Stimulated activated CD4-positive, alpha-beta T cell treated with anti-CD3 and anti-CD28 coated beads, Interleukin-1b, Interleukin-23, amount 100 ng/mL, for 1 hour (primary cell): Measurements from ENCODE around the gene ADARB1.

Source experiments
- DNase-seq, 2 donors: peaks; one replicate each; pipeline ENCODE4 v3.0.0-alpha.2; 2020; ENCODE audit warnings: low read depth in 2 of 2

ADARB1 gene

GRCh38 chr21:45250914-45251634 lies 176.7 kb downstream of the ADARB1 start:
- DNase-seq, result no peak

- no peak for DNase-seq
Observed at GRCh38 chr21:45251635-45252447, 177.5 kb downstream of the ADARB1 start.

DNA sequence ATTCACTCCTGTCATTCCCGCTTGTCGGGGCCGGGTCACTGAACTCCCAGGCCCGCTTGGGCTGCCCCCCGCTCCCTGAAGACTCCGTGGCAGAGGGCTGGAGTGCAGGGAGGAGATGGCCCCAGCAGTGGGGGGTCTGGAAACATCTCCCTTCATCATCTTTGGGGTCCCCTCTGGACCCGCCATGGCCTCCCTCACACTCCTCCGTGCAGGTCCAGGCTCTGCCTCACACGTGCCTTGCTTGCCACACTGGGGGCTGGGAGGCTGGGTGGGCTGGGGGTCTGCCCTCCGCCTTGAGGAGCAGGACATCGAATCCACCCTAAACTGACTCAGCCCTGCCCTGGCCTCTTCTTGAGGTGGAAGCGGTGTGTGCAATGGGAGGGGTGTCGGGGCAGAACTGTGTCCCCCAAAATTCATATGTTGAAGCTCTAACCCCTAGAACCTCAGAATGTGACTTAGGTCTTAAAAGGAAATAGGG lies 178.1 kb downstream of the ADARB1 start:
- no peak for DNase-seq

GRCh38 chr21:45253180-45253579 lies 178.8 kb downstream of the ADARB1 start:
- no peak for DNase-seq

- DNase-seq, result no peak
Observed at GRCh38 chr21:45253633-45254459, 179.5 kb downstream of the ADARB1 start.

DNA sequence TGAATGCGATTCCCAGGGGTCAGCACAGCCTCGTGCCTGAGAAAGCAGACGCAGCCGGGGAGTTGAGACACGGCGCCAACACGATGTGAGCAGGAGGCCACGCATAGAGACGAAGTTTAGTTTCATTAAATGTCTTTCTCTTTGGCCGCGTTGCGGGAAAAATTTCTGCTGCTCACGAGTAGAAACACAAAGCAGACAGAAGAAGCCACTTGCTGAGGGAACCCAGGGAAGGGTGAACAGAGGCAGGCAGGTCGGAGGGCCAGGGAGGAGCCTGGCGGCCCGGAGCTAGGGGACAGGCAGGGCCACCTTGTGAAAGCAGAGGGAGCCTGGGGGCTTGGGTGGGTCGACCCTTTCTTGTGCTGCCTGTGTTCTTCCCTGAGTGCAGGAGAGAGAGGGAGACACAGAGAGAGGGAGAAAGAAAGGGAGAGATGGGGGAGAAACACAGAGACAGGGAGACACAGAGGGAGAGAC lies 180.1 kb downstream of the ADARB1 start:
- DNase-seq, result no peak

- no peak for DNase-seq
Observed at GRCh38 chr21:45255381-45256020, 181.1 kb downstream of the ADARB1 start.

DNA sequence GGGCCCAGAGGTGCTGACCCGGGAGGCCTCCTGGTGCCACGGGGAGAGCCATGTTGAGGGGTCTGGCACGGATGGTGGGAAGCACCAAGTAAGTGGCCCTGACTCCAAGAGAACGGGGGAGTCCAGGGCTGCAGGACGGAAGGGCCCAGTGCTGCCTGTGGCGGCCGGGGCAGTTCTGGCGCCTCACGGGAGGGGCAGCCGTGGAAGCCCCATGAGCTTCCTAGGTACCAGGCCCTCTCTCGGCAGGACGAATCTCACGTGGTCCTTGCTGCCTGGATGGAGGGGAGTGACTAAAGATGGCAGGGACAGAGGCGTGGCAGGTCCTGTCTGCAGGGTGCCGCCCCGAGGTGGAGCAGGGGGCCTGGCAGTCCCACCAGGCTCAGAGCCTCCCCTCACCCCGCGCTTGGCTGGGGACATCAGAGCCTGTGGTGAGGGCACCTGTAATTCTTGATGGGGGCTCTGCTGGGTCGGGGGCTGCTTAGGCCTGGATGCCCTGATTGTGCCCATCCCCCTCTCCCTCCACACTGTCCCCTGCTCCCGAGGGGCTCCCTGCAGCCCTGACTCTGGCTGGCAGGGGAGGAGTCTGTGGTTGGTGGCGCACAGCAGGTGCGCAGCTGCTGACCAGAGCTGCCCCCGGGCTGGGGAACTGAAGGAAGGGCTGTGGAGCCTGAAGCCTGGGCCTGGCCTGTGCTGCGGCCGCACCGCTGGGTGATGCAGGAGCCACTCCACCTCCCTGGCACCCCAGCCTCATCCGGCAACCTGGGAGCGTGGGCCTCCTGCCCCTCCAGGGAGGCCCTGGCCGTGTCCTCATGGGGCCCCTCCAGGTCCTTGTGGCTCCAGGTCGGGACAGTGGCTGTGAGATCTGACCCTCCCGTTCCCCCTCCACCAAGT lies 181.9 kb downstream of the ADARB1 start:
- no peak for DNase-seq

DNA sequence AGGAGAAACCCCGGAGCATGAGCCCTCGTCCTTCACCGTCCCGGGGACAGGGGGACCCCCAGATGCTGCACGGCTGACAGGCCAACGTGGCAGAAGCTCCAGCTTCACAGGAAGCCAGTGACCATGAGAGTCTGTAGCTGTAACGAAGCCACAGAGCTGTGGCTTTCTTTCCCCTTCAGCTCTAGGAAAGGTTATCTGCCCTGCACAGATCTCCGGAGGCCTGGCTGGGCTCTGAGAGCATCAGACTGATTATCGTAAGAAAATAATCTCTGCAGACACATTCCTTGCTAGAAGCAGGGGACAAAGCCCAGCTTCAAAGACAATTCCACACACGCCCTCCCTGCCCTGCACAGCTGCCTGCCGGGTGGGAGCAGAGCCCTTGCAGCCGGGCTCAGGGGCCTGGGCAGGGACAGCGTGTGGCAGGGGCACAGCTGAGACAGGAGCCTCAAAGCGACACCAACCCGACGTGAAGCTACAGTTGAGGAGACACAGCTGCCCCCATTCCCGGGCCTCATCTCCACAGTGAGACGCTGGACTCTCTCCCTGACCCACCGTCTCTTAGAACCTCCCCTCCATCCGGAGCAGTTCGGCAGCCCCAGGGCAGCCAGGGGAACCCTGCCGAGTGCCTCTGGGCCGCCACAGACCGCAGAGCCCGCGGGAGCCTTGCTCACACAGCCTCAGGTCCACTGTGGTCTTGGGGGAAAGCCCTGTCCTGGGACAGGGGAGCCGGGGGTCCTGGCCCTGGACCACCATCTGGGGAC lies 182.7 kb downstream of the ADARB1 start:
- DNase-seq, result no peak

GRCh38 chr21:45257673-45258341 lies 183.4 kb downstream of the ADARB1 start:
- no peak for DNase-seq

GRCh38 chr21:45258466-45258865 lies 184.1 kb downstream of the ADARB1 start:
- DNase-seq, result no peak

- DNase-seq, result no peak
Observed at GRCh38 chr21:45259206-45259840, 184.9 kb downstream of the ADARB1 start.

DNA sequence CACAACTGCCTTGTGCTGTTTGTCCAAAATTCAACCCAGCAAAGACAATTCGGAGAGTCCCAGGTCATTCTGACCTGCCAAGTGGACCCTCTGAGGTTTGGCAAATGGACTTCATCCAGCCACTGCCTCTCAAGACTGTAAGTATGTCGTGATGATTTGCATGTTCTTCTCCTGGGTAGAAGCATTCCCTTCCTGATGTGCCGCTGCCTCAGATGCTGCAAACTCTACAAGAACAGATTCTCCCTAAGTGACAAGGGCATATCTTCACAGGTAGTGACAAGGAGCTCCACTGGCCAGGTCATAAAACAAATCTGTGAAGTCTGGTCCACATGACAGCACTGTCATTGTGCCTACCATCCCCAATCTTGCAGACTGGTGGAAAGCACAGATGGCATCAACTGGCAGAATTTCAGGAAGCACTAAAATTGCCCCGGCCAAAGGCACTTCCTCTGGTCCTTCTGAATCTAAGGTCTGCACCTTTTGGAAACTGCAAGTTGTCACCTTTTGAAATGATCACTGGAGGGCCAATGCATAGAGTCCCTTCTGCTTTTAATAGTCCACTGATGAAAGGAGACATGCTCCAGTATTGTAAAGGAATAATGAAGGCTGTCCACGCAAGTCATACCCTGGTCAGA lies 185.9 kb downstream of the ADARB1 start:
- no peak for DNase-seq

GRCh38 chr21:45261093-45261492 lies 186.7 kb downstream of the ADARB1 start:
- DNase-seq, result no peak

- no peak for DNase-seq
Observed at GRCh38 chr21:45262041-45262581, 187.7 kb downstream of the ADARB1 start.

- no peak for DNase-seq
Observed at GRCh38 chr21:45262616-45263015, 188.2 kb downstream of the ADARB1 start.

- DNase-seq, result no peak
Observed at GRCh38 chr21:45263534-45263933, 189.2 kb downstream of the ADARB1 start.
